Adipocyte (in vitro differentiated cells): ENCODE results near the gene DSN1.

Source experiments
- DNase-seq: peaks from one replicate; pipeline ENCODE4 v3.0.0-alpha.2; 2015; ENCODE audit warnings: low read depth
- H3K27me3 ChIP-seq: replicated peaks from 2 replicates; pipeline ENCODE4 v1.7.0; 2013; ENCODE audit warnings: mild to moderate bottlenecking, low read length, moderate library complexity; ENCODE audit not compliant: control insufficient read depth, insufficient read depth
- H3K36me3 ChIP-seq: 2 replicates; pipeline ENCODE4 v1.7.0; 2013; ENCODE audit warnings: low read length, mild to moderate bottlenecking, moderate library complexity; ENCODE audit not compliant: control insufficient read depth, insufficient read depth, severe bottlenecking
- H3K4me1 ChIP-seq: 2 replicates; pipeline ENCODE4 v1.7.0; 2013; ENCODE audit warnings: mild to moderate bottlenecking, low read length, moderate library complexity; ENCODE audit not compliant: control insufficient read depth, insufficient read depth
- H3K4me3 ChIP-seq: 2 replicates; pipeline ENCODE4 v1.7.0; 2013; ENCODE audit warnings: mild to moderate bottlenecking, low read length, moderate library complexity
- H3K9ac ChIP-seq: 2 replicates; pipeline ENCODE4 v1.7.0; 2013; ENCODE audit warnings: mild to moderate bottlenecking, low read length, moderate library complexity
- H3K9me3 ChIP-seq: 2 replicates; pipeline ENCODE4 v1.7.0; 2013; ENCODE audit warnings: mild to moderate bottlenecking, low read length, moderate library complexity; ENCODE audit not compliant: control insufficient read depth

DSN1 gene

DNA sequence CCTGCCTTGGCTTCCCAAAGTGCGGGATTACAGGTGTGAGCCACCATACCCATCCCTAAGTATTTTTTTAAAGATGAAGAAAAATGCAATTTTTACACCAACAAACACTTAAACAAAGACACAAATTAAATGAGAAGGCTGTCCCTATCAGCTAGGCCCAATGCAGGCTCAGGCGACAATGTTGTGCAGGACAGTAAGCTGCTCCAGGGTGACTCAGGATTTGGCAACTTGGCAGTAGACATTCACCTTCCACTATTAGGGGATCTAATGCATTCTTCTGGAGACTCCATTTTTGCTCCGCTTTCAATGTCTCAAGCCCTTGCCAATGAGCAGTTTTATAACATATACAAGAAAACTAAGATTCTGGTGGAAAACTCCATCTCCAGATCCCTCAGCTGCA lies 47.4 kb downstream of the DSN1 start:
- Histone ChIP-seq H3K9me3 (no peaks in the 10 kb centered on the region), H3K9ac (no peak overlapping the region), H3K36me3 (no peaks in the 10 kb centered on the region), H3K4me3 (no peak overlapping the region), H3K27me3 (no peaks in the 10 kb centered on the region), H3K4me1 (no peaks in the 10 kb centered on the region)
- no peak for DNase-seq

GRCh38 chr20:36720510-36720909 lies 53.1 kb downstream of the DSN1 start:
- DNase-seq, result no peak
- Histone ChIP-seq H3K9me3 (no peaks in the 10 kb centered on the region), H3K4me1 (no peaks in the 10 kb centered on the region)

GRCh38 chr20:36717657-36718056 lies 55.9 kb downstream of the DSN1 start:
- Histone ChIP-seq H3K4me3 (no peak overlapping the region), H3K27me3 (no peaks in the 10 kb centered on the region), H3K36me3 (no peaks in the 10 kb centered on the region), H3K9me3 (no peaks in the 10 kb centered on the region), H3K9ac (no peak overlapping the region), H3K4me1 (no peaks in the 10 kb centered on the region)
- DNase-seq, result no peak

More at GRCh38 chr20:36720510-36720909, 53.1 kb downstream of the DSN1 start:
- Histone ChIP-seq H3K9ac (no peak overlapping the region), H3K4me3 (no peak overlapping the region), H3K27me3 (no peaks in the 10 kb centered on the region), H3K36me3 (no peaks in the 10 kb centered on the region)

DNA sequence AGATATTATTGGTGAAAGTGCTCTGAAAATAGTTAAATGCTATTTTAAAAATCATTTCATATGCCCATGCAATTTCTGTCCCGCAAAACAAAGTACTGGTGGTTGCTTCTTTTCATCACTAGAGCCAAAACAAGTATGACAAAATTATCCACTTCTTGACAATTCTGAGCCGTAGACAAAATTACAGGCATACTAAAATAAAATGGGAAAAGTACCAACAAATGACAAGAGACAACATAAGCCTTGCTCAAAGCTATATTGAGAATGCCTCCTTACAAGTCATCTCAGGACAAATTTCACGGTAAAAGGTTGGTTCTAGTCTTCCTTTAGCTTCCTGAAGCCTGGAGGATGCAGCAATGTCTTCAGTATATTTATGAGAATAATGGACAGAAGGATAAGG lies 56.5 kb downstream of the DSN1 start:
- no peaks in the 10 kb centered on the region for H3K27me3 ChIP-seq
- no peaks in the 10 kb centered on the region for H3K4me1 ChIP-seq
- no peak overlapping the region for H3K4me3 ChIP-seq
- H3K36me3 ChIP-seq, result no peaks in the 10 kb centered on the region
- H3K9ac ChIP-seq, result no peak overlapping the region
- DNase-seq, result no peak
- H3K9me3 ChIP-seq, result no peaks in the 10 kb centered on the region

DNA sequence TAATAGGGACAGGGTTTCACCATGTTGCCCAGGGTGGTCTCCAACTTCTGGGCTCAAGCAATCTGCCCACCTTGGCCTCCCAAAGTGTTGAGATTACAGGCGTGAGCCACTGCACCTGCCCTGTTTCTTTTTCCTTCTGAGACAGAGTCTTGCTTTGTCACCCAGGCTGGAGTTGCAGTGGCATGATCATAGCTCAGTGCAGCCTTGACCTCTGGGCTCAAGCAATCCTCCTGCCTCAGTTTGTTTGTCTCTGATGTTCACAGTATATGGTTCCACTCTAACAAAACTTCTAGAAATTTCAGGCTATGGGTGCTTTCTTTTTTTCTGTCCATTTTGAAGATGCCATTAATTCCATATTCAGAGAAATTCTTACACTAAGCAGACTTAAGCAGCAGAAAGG lies 60.8 kb downstream of the DSN1 start:
- no peak for DNase-seq
- Histone ChIP-seq H3K9ac (no peak overlapping the region), H3K4me1 (no peaks in the 10 kb centered on the region)

DNA sequence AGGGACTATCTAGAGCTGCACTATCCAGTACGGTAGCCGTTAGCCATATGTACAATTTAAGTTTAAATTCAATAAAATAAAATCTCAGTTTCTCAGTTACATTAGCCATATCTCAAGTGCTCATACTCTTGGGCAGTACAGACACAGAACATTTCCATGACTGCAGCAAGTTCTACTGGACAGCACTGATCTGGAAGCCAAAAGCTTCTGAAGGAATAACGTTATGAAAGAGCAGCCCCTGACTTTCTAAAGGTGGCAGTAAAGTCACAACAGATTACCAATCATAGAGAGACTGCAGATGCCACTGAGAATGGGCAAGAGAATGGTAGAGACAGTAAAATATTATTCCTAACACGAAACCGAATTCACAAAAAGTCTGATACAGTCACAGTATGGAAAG lies 64.4 kb downstream of the DSN1 start:
- Histone ChIP-seq H3K9me3 (no peaks in the 10 kb centered on the region), H3K36me3 (no peaks in the 10 kb centered on the region), H3K27me3 (no peaks in the 10 kb centered on the region), H3K9ac (no peak overlapping the region), H3K4me1 (no peaks in the 10 kb centered on the region), H3K4me3 (no peak overlapping the region)
- no peak for DNase-seq

More for the DNA sequence above, 60.8 kb downstream of the DSN1 start:
- H3K9me3 ChIP-seq, result no peaks in the 10 kb centered on the region
- no peaks in the 10 kb centered on the region for H3K36me3 ChIP-seq
- H3K27me3 ChIP-seq, result no peaks in the 10 kb centered on the region
- H3K4me3 ChIP-seq, result no peak overlapping the region

GRCh38 chr20:36703530-36703929 lies 70.0 kb downstream of the DSN1 start:
- Histone ChIP-seq H3K4me3 (no peak overlapping the region), H3K36me3 (no peaks in the 10 kb centered on the region), H3K9me3 (no peaks in the 10 kb centered on the region), H3K27me3 (no peaks in the 10 kb centered on the region), H3K4me1 (peaks cover 4% of the 10 kb centered on the region), H3K9ac (no peak overlapping the region)
- DNase-seq, result no peak
